CD14-positive monocyte (primary cell): ENCODE measurements around the gene CBX5. TPM values are rescaled to one million over a fixed set of nuclear protein-coding genes. Genes with fewer than 3 reads are reported as not detected.
"Not testable (repeated sequence)": the region's sequence is repeated elsewhere in the genome, so short reads cannot be mapped to it uniquely, and the experiment has no call there.

ENCODE experiments used
- DNase-seq, 3 donors: peaks; one replicate each; pipeline ENCODE4 v3.0.0-alpha.2; 2011 to 2022
- H2AFZ ChIP-seq: 2 replicates; pipeline ENCODE4 v1.6.0; 2012; ENCODE audit warnings: mild to moderate bottlenecking, low read depth, low read length, inconsistent platforms; ENCODE audit not compliant: insufficient read depth, poor library complexity, severe bottlenecking
- H3K27ac ChIP-seq, 2 donors: 1 replicate in 1 of 2; 2 replicates in 1 of 2; pipeline ENCODE4 v1.5.1; 2012 to 2013; ENCODE audit warnings: low read length in 2 of 2, control low read depth in 1 of 2, inconsistent platforms in 1 of 2, low read depth in 1 of 2, mild to moderate bottlenecking in 1 of 2
- H3K27me3 ChIP-seq, 2 donors: one replicate each; pipeline versions ENCODE4 v1.6.0 to v1.6.1; 2011 to 2013; ENCODE audit warnings: low read length in 2 of 2; ENCODE audit not compliant: control insufficient read depth in 2 of 2, insufficient read depth in 2 of 2
- H3K36me3 ChIP-seq, 2 donors: replicated peaks in 1 of 2; 1 replicate in 1 of 2; 2 replicates in 1 of 2; pipeline versions ENCODE4 v1.5.1 to v1.6.1; 2012 to 2013; ENCODE audit warnings: low read length in 2 of 2, control low read depth in 1 of 2, inconsistent platforms in 1 of 2, mild to moderate bottlenecking in 1 of 2; ENCODE audit not compliant: insufficient read depth in 2 of 2, control insufficient read depth in 1 of 2
- H3K4me1 ChIP-seq, 2 donors: 1 replicate in 1 of 2; 2 replicates in 1 of 2; pipeline versions ENCODE4 v1.5.1 to v1.6.1; 2012 to 2013; ENCODE audit warnings: low read length in 2 of 2, control low read depth in 1 of 2, inconsistent platforms in 1 of 2, mild to moderate bottlenecking in 1 of 2, moderate library complexity in 1 of 2; ENCODE audit not compliant: insufficient read depth in 2 of 2, control insufficient read depth in 1 of 2
- H3K4me2 ChIP-seq: replicated peaks from 2 replicates; pipeline ENCODE3; 2012; ENCODE audit warnings: low read length, moderate library complexity, mild to moderate bottlenecking; ENCODE audit not compliant: poor library complexity, severe bottlenecking; ENCODE audit errors: extremely low read depth
- H3K4me3 ChIP-seq, 3 experiments: fragments of 200-600 bp in 1 of 3; sonication (generic) in 1 of 3; replicated peaks in 1 of 3; 1 replicate in 2 of 3; 2 replicates in 1 of 3; pipeline ENCODE4 v1.5.1; 2011 to 2013; ENCODE audit warnings: low read length in 3 of 3, mild to moderate bottlenecking in 3 of 3, control low read depth in 2 of 3, low read depth in 2 of 3, inconsistent platforms in 1 of 3, moderate library complexity in 1 of 3
- H3K79me2 ChIP-seq: 2 replicates; pipeline ENCODE4 v1.6.0; 2012; ENCODE audit warnings: mild to moderate bottlenecking, control low read depth, inconsistent platforms, low read length, moderate library complexity; ENCODE audit not compliant: insufficient read depth
- H3K9ac ChIP-seq: 2 replicates; pipeline ENCODE4 v1.6.0; 2017; ENCODE audit warnings: low read length, mild to moderate bottlenecking; ENCODE audit not compliant: insufficient read depth, poor library complexity, severe bottlenecking
- H3K9me3 ChIP-seq, 2 donors: replicated peaks in 1 of 2; 1 replicate in 1 of 2; 2 replicates in 1 of 2; pipeline versions ENCODE4 v1.5.1 to v1.6.1; 2012 to 2013; ENCODE audit warnings: low read length in 2 of 2, control low read depth in 1 of 2; ENCODE audit not compliant: control insufficient read depth in 1 of 2, insufficient read depth in 1 of 2
- H4K20me1 ChIP-seq: 2 replicates; pipeline ENCODE4 v1.6.0; 2012; ENCODE audit warnings: mild to moderate bottlenecking, low read length, control low read depth, moderate library complexity; ENCODE audit not compliant: insufficient read depth
- H3K27ac Mint-ChIP-seq, 7 donors: one replicate each; pipeline ENCODE4 v1.8.0; 2020; ENCODE audit warnings: mild to moderate bottlenecking in 7 of 7, mixed read lengths in 7 of 7, moderate library complexity in 6 of 7, inconsistent platforms in 2 of 7
- H3K27me3 Mint-ChIP-seq, 3 donors: one replicate each; pipeline ENCODE4 v1.8.0; 2021 to 2022; ENCODE audit warnings: low read depth in 3 of 3, mild to moderate bottlenecking in 3 of 3, mixed read lengths in 3 of 3, moderate library complexity in 3 of 3, inconsistent platforms in 1 of 3
- H3K36me3 Mint-ChIP-seq, 2 donors: one replicate each; pipeline ENCODE4 v1.8.0; 2020; ENCODE audit warnings: mixed read lengths in 2 of 2, inconsistent platforms in 1 of 2, mild to moderate bottlenecking in 1 of 2
- H3K4me1 Mint-ChIP-seq: one replicate; pipeline ENCODE4 v1.8.0; 2020; ENCODE audit warnings: mild to moderate bottlenecking, mixed read lengths
- H3K4me3 Mint-ChIP-seq, 2 donors: one replicate each; pipeline ENCODE4 v1.8.0; 2020; ENCODE audit warnings: mild to moderate bottlenecking in 2 of 2, mixed read lengths in 2 of 2, moderate library complexity in 1 of 2
- H3K9me3 Mint-ChIP-seq, 7 donors: one replicate each; pipeline ENCODE4 v1.8.0; 2020 to 2022; ENCODE audit warnings: mixed read lengths in 7 of 7, mild to moderate bottlenecking in 6 of 7, moderate library complexity in 6 of 7, inconsistent platforms in 2 of 7
- WGBS: methylation state at CpG from one replicate; pipeline ENCODE4 v1.1.5; 2013; ENCODE audit warnings: missing lambda C conversion rate; ENCODE audit not compliant: insufficient coverage; 5-methylcytosine and 5-hydroxymethylcytosine counted together
- intact Hi-C, 2 donors: fragments of 100-400 bp; cut with micrococcal nuclease; formaldehyde crosslinking; loops; one replicate each; pipeline versions ENCODE4 v1.15.0 to v1.15.1; 2023
- polyA plus RNA-seq, 3 donors: library from polyadenylated mRNA; depleted of rRNA in 1 of 3; unstranded in 2 of 3; stranded (reverse) in 1 of 3; fragments of 300-500 nt in 2 of 3; fragments of >200 nt in 1 of 3; fragmentation: Illumina TruSeq in 2 of 3; gene quantifications; 1 replicate in 2 of 3; 2 replicates in 1 of 3; pipeline ENCODE4 v1.2.3, GENCODE V29; 2012 to 2021
- TF ChIP-seq, protein P1 (sequence below): fragments of 200-600 bp; IDR thresholded peaks from one replicate; pipeline ENCODE4 v1.8.0; 2022; ENCODE audit warnings: antibody characterized with exemption, mild to moderate bottlenecking

The CBX5 gene
- polyA plus RNA-seq, 3 donors, result 2.9 to 5.4 (median 4.8) TPM

- not testable (repeated sequence) for DNase-seq, H3K27me3 ChIP-seq, H3K9me3 Mint-ChIP-seq, H3K27me3 Mint-ChIP-seq, H3K36me3 ChIP-seq, H3K9me3 ChIP-seq, H3K36me3 Mint-ChIP-seq, H4K20me1 ChIP-seq
- H3K27ac ChIP-seq, result peak overlapping the region; percentile 67 to 83
- H3K4me3 ChIP-seq, result peak overlapping the region; percentile 50 to 96 (median 79)
- peak overlapping the region; percentile 73 for H3K4me2 ChIP-seq
- Mint-ChIP-seq H3K4me3 (peak overlapping the region; percentile 95 to 99), H3K4me1 (peaks cover 63% of the 10 kb centered on the region), H3K27ac (peak overlapping the region; percentile 98 to 99 (median 99))
- peak overlapping the region; percentile 77 for H2AFZ ChIP-seq
- peak overlapping the region; percentile 73 for H3K9ac ChIP-seq
- intact Hi-C loops, result loop anchor here (5.0 to 10.0 kb wide), 2 partner anchors 42 to 51 kb away; no protein-coding TSS in a partner anchor
- WGBS, result no CpG with 5 or more reads among the region's 22 CpGs
- peaks cover 55 to 75% of the 10 kb centered on the region in 2 donors for H3K4me1 ChIP-seq
- peaks cover 61% of the 10 kb centered on the region for H3K79me2 ChIP-seq
Observed at GRCh38 chr12:54325442-54326109, 45.7 kb upstream of the CBX5 start.

DNA sequence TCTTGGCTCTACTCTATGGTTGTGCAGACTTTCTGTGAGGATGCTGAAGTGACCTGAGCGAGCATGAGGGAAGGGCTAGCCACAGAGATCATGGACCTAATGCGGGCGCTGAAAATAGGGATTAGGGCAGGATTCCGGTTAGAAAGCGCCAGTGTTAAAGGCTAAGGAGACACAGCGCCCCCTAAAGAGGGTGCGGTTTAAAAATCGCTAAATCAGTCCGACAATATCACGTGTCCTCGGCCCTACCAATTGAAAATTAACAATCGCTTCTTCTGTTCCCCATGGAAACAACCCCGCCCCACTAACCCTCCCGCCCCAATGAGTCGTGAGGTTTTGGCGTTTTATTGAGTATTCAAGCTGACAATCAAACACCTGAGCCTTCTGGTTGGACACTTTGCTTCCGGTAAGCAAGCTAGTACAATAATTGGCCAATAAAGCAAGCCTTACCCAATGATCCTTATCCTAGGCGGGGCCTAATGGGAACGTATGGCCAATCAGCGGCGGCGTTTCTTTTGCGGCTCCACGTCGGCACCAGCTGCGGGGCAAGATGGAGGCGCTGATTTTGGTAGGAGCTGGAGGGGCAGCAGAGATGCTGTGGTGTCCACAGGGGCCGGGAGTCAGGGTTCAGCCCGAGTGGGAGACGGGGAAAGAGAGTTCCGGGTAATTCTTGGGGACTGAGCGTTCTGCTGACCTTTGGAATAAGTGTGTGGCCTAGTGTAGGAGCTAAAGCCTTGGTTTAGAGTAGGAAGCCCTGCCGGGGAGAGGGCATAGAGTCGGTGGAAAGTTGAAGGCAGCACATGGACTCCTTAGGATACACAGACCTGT lies 44.9 kb upstream of the CBX5 start, which contains the start of gene COPZ1:
COPZ1 (plus strand) TSS at position 515 of the 825 bp plus-strand sequence; CDS start at position 548, 33 bp downstream.
- H2AFZ ChIP-seq, result peak within 1 kb of the TSS; percentile 83
- intact Hi-C loops, result loop anchor here (5.0 to 10.0 kb wide), 2 partner anchors 42 to 50 kb away; no protein-coding TSS in a partner anchor
- H3K36me3 Mint-ChIP-seq, result peaks cover 0 to 4% of the 10 kb centered on the region in 2 donors
- peak within 1 kb of the TSS; percentile 73 for H3K9ac ChIP-seq
- under 1% methylated on average over 25 of the region's 34 CpGs for WGBS
- TF ChIP-seq, protein P1, sequence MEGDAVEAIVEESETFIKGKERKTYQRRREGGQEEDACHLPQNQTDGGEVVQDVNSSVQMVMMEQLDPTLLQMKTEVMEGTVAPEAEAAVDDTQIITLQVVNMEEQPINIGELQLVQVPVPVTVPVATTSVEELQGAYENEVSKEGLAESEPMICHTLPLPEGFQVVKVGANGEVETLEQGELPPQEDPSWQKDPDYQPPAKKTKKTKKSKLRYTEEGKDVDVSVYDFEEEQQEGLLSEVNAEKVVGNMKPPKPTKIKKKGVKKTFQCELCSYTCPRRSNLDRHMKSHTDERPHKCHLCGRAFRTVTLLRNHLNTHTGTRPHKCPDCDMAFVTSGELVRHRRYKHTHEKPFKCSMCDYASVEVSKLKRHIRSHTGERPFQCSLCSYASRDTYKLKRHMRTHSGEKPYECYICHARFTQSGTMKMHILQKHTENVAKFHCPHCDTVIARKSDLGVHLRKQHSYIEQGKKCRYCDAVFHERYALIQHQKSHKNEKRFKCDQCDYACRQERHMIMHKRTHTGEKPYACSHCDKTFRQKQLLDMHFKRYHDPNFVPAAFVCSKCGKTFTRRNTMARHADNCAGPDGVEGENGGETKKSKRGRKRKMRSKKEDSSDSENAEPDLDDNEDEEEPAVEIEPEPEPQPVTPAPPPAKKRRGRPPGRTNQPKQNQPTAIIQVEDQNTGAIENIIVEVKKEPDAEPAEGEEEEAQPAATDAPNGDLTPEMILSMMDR, result peak; percentile 87
- H3K27me3 ChIP-seq, result no peaks in the 10 kb centered on the region
- H4K20me1 ChIP-seq, result no peaks in the 10 kb centered on the region
- H3K9me3 ChIP-seq, result no peaks in the 10 kb centered on the region
- DNase-seq, result peak; percentile 98 to 99 (median 99)
- H3K9me3 Mint-ChIP-seq, result no peaks in the 10 kb centered on the region
- peak within 1 kb of the TSS; percentile 67 to 86 for H3K27ac ChIP-seq
- H3K4me3 ChIP-seq, result peak within 1 kb of the TSS; percentile 50 to 96 (median 79)
- peak within 1 kb of the TSS; percentile 95 to 99 for H3K4me3 Mint-ChIP-seq
- peak within 1 kb of the TSS; percentile 98 to 99 (median 99) for H3K27ac Mint-ChIP-seq
- no peaks in the 10 kb centered on the region for H3K36me3 ChIP-seq
- H3K27me3 Mint-ChIP-seq, result no peaks in the 10 kb centered on the region
- peak within 1 kb of the TSS; percentile 80 for H3K4me2 ChIP-seq
- peaks cover 49 to 68% of the 10 kb centered on the region in 2 donors for H3K4me1 ChIP-seq
- H3K4me1 Mint-ChIP-seq, result peaks cover 57% of the 10 kb centered on the region
- H3K79me2 ChIP-seq, result peaks cover 53% of the 10 kb centered on the region
